OCI-LY1 (cell line): ENCODE results near the gene STRN4.

Experiments used
- H2AFZ ChIP-seq: fragments of 200-600 bp; sonication (generic), shearing (Covaris generic); 2 replicates; pipeline ENCODE4 v1.6.0; 2014; ENCODE audit warnings: antibody characterized with exemption, mild to moderate bottlenecking, low read length
- H3F3A ChIP-seq: fragments of 200-600 bp; sonication (generic), shearing (Covaris generic); 2 replicates; pipeline ENCODE4 v1.6.0; 2014; ENCODE audit warnings: mild to moderate bottlenecking, antibody characterized with exemption, low read length, moderate library complexity; ENCODE audit not compliant: insufficient read depth
- H3K27ac ChIP-seq: fragments of 200-600 bp; sonication (generic); 2 replicates; pipeline ENCODE4 v1.5.1; 2014; ENCODE audit warnings: low read length, mixed run types, mild to moderate bottlenecking, low read depth; ENCODE audit not compliant: poor library complexity, severe bottlenecking
- H3K27me3 ChIP-seq: fragments of 200-600 bp; sonication (generic); 2 replicates; pipeline ENCODE4 v1.6.0; 2014; ENCODE audit warnings: antibody characterized with exemption, mild to moderate bottlenecking, low read length, moderate library complexity; ENCODE audit not compliant: insufficient read depth
- H3K36me3 ChIP-seq: fragments of 200-600 bp; sonication (generic); 2 replicates; pipeline ENCODE4 v1.6.1; 2014; ENCODE audit warnings: mild to moderate bottlenecking, antibody characterized with exemption, low read length, moderate library complexity, mixed read lengths; ENCODE audit not compliant: insufficient read depth
- H3K4me1 ChIP-seq: fragments of 200-600 bp; sonication (generic); 2 replicates; pipeline ENCODE4 v1.5.1; 2014; ENCODE audit warnings: mild to moderate bottlenecking, low read length, moderate library complexity; ENCODE audit not compliant: insufficient read depth, severe bottlenecking
- H3K4me2 ChIP-seq: fragments of 200-600 bp; sonication (generic), shearing (Covaris generic); 2 replicates; pipeline ENCODE4 v1.6.1; 2014; ENCODE audit warnings: low read length
- H3K4me3 ChIP-seq: fragments of 200-600 bp; sonication (generic); 2 replicates; pipeline ENCODE4 v1.5.1; 2014; ENCODE audit warnings: low read length, low read depth, mild to moderate bottlenecking, mixed read lengths; ENCODE audit not compliant: poor library complexity, severe bottlenecking
- H3K79me2 ChIP-seq: fragments of 200-600 bp; shearing (Covaris generic); 2 replicates; pipeline ENCODE4 v1.6.1; 2016; ENCODE audit warnings: mixed run types, low read length, mixed read lengths; ENCODE audit not compliant: insufficient read depth
- H3K9ac ChIP-seq: fragments of 200-600 bp; sonication (generic), shearing (Covaris generic); 2 replicates; pipeline ENCODE4 v1.6.1; 2014; ENCODE audit warnings: mild to moderate bottlenecking, low read length, mixed read lengths
- H3K9me2 ChIP-seq: fragments of 200-600 bp; sonication (generic), shearing (Covaris generic); 2 replicates; pipeline ENCODE4 v1.6.1; 2014; ENCODE audit warnings: low read depth, mild to moderate bottlenecking, low read length, mixed read lengths
- H3K9me3 ChIP-seq: fragments of 200-600 bp; shearing (Covaris generic); 2 replicates; pipeline ENCODE4 v1.6.1; 2014; ENCODE audit warnings: low read length, mixed read lengths
- H4K20me1 ChIP-seq: fragments of 200-600 bp; sonication (generic), shearing (Covaris generic); 2 replicates; pipeline ENCODE4 v1.6.0; 2016; ENCODE audit warnings: mild to moderate bottlenecking, low read length; ENCODE audit not compliant: insufficient read depth
- CTCF ChIP-seq: fragments of 200-600 bp; sonication (generic), shearing (Covaris generic); IDR thresholded peaks from 2 replicates; pipeline ENCODE4 v1.5.1; 2017; ENCODE audit warnings: mild to moderate bottlenecking, antibody characterized with exemption, low read length, moderate library complexity, mixed read lengths
- EZH2 ChIP-seq: fragments of 200-600 bp; sonication (generic), shearing (Covaris generic); IDR thresholded peaks from 2 replicates; pipeline ENCODE4 v1.8.0; 2017; ENCODE audit warnings: borderline replicate concordance, mixed run types, mild to moderate bottlenecking, antibody characterized with exemption, low read length, moderate library complexity, mixed read lengths

Gene STRN4

GRCh38 chr19:46731007-46731501 lies 15.2 kb downstream of the STRN4 start:
- Histone ChIP-seq H3K4me3 (no peak overlapping the region), H3K27ac (no peak overlapping the region), H3K9me3 (no peaks in the 10 kb centered on the region), H3K9ac (no peak overlapping the region), H3K4me2 (no peak overlapping the region), H4K20me1 (no peaks in the 10 kb centered on the region), H2AFZ (no peak overlapping the region), H3K27me3 (no peaks in the 10 kb centered on the region), H3K4me1 (no peaks in the 10 kb centered on the region), H3F3A (no peaks in the 10 kb centered on the region), H3K79me2 (no peaks in the 10 kb centered on the region), H3K36me3 (peaks cover 79% of the 10 kb centered on the region), H3K9me2 (no peaks in the 10 kb centered on the region)
- TF ChIP-seq EZH2 = no peak
- TF ChIP-seq CTCF = no peak

GRCh38 chr19:46730595-46730994 lies 15.7 kb downstream of the STRN4 start:
- no peaks in the 10 kb centered on the region for H3K4me1 ChIP-seq
- no peaks in the 10 kb centered on the region for H3F3A ChIP-seq

DNA sequence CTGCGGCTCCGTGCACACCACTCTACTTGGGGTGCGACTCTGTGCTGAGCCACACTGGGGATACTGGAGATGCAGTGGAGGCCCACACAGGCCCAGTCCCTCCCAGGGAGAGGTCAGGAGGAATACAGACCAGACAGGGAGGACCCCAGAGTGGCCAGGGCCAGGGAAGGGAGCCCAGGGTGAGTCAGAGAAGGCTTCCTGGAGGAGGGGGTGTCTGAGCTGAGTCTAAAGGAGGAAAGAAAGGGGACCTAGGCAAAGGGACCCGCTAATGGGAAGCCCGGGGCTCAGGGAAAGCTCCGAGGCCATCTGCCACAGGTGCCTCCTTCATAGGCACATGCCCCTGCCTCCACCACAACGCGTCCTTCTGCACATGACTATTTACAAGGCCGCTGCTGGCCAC lies 16.1 kb downstream of the STRN4 start:
- Histone ChIP-seq H3K79me2 (no peaks in the 10 kb centered on the region), H3F3A (no peaks in the 10 kb centered on the region), H2AFZ (no peak overlapping the region), H3K9me3 (no peaks in the 10 kb centered on the region), H3K9me2 (no peaks in the 10 kb centered on the region), H3K36me3 (peaks cover 88% of the 10 kb centered on the region), H4K20me1 (no peaks in the 10 kb centered on the region), H3K9ac (no peak overlapping the region), H3K4me3 (no peak overlapping the region), H3K27me3 (no peaks in the 10 kb centered on the region), H3K4me1 (no peaks in the 10 kb centered on the region), H3K27ac (no peak overlapping the region), H3K4me2 (no peak overlapping the region)
- TF ChIP-seq EZH2 = no peak
- no peak for TF ChIP-seq CTCF

More at GRCh38 chr19:46730595-46730994, 15.7 kb downstream of the STRN4 start:
- H3K36me3 ChIP-seq = peaks cover 84% of the 10 kb centered on the region
- H3K9me3 ChIP-seq = no peaks in the 10 kb centered on the region
- no peaks in the 10 kb centered on the region for H3K9me2 ChIP-seq
- H3K79me2 ChIP-seq = no peaks in the 10 kb centered on the region
- TF ChIP-seq CTCF (no peak), EZH2 (no peak)
- no peak overlapping the region for H2AFZ ChIP-seq
- H3K9ac ChIP-seq = no peak overlapping the region
- no peak overlapping the region for H3K4me2 ChIP-seq
- no peak overlapping the region for H3K27ac ChIP-seq
- no peaks in the 10 kb centered on the region for H4K20me1 ChIP-seq
- H3K27me3 ChIP-seq = no peaks in the 10 kb centered on the region
- no peak overlapping the region for H3K4me3 ChIP-seq
